Limb (tissue), 2 donors: Measurements from ENCODE around the gene EBF3.

Experiments
- DNase-seq, 2 donors: peaks; one replicate each; pipeline ENCODE4 v3.0.0-alpha.2; 2016; ENCODE audit errors: extremely low spot score in 2 of 2

Gene EBF3

DNA sequence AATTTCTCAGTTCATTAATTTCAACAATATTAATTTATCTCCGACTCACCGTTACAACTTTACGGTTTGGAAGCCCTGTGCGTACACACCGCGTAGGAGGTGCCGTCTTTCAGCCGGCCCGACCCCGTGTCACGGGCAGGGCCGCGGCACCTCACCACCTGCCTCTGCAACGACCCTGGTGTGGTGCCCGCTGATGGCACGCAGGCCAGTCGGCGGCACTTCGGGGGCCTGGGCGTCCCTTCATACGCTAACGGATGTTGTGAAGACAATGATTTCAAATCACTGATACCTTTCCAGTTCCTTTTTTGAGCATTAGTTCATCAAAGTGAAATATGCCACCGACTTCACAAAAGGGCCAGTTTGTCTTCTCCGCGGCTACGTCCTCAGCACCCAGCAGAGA is 125.3 kb downstream of the EBF3 start:
- DNase-seq = no peak

- DNase-seq = no peak
These were observed 126.0 kb downstream of the EBF3 start for GRCh38 chr10:129837909-129838582.

DNA sequence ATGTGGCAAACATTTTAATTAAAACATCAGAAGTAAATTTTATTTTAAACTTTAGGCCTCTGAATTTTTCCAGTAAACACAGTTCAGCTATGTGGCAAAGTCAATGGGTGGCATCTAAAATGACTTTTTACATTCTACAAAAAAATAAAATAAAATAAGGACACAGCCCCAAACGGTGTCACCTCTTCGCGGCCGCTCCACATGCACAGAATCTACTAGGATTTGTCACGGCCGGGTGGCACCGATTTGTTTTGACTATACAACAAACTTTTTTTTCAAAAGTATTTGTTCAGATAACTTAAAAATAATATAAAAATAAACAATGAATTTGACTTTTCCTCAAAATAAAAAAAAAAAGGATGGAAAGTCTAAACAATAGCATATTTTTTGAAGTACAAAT is 127.8 kb downstream of the EBF3 start:
- no peak for DNase-seq

GRCh38 chr10:129833994-129834739 is 129.9 kb downstream of the EBF3 start:
- no peak for DNase-seq

- no peak for DNase-seq
These were observed 130.6 kb downstream of the EBF3 start for GRCh38 chr10:129833468-129833950.

DNA sequence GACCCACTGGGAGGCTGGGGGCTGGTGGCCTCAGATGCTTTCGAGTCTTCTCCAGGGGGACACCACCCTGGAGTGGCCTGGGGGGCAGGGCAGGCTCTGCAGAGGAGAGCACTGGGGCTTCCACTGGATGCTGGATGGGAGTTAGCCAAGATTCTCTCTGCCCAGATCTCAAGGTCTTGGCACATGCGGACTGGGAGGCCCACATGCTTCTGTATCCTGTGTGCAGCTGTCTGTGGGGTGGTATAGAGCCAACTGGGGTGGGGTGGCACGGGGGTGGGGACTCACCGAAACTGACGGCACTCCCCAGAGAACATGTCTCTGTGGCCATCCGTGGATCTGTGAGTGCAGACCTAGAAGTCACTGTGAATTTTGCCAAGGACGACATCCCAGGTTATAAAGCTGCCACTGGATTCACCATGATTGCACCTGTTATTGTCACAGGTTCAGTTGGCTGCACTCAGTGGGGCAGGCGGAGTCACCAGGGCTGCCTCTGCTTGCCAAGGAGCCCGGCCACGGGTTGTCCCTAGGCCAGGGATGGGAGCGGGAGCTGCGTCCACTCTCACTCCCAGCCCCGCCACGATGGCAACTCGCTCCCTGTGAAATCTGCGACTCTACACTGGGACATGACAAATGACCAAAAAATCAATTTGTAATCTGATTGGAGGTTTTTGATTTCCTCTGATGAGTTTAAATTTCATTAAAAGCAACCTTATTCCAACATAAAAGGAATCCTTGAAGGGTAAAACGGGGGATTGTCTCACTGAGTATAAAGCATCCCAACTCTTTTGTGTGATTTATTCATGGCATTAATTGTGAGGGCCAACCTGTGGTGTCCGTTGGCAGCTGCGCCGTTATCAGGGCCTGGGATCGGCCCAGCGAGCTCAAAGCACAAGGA is 131.3 kb downstream of the EBF3 start:
- DNase-seq = no peak

DNA sequence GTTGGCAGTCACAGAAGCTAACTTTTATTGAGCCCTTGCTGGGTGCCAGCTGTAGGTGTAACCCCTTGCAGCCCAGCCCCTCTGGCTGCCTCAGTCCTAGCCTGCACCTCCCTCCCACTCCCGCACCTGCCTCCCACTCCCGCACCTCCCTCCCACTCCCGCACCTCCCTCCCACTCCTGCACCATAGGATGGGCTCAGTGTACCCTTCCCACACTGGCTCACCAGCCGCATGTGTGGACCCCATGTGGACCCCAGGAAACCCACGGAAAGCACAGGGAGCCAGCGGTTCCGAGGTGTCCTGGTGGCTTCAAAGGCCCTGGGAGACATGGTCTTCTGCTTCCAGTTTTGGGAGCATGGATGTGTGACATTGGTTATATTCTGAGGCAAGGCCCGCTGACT is 132.9 kb downstream of the EBF3 start:
- DNase-seq = no peak

GRCh38 chr10:129825826-129826225 is 138.2 kb downstream of the EBF3 start:
- no peak for DNase-seq

DNA sequence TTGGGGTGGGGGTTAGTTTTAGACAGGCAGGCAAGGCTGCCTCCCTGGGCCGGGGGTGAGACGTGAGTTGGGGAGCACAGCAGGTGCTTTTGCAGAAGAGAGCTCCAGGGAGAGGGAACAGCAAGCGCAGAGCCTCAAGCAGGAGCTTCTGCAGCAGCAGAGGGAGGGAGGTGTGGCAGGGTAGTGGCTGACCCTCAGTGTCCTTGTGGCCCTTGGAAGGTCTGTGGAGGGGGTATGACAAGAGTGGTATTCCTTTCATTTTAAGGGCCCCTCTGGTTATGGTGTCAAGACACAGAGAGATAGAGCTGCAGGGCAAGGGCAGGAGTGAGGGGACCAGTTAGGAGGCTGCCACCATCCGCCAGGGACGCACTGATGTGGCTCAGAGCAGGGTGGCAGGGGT is 138.9 kb downstream of the EBF3 start:
- DNase-seq = no peak

GRCh38 chr10:129820451-129820850 is 143.6 kb downstream of the EBF3 start:
- DNase-seq = no peak

- no peak for DNase-seq
These were observed 147.4 kb downstream of the EBF3 start for GRCh38 chr10:129816656-129817045.

DNA sequence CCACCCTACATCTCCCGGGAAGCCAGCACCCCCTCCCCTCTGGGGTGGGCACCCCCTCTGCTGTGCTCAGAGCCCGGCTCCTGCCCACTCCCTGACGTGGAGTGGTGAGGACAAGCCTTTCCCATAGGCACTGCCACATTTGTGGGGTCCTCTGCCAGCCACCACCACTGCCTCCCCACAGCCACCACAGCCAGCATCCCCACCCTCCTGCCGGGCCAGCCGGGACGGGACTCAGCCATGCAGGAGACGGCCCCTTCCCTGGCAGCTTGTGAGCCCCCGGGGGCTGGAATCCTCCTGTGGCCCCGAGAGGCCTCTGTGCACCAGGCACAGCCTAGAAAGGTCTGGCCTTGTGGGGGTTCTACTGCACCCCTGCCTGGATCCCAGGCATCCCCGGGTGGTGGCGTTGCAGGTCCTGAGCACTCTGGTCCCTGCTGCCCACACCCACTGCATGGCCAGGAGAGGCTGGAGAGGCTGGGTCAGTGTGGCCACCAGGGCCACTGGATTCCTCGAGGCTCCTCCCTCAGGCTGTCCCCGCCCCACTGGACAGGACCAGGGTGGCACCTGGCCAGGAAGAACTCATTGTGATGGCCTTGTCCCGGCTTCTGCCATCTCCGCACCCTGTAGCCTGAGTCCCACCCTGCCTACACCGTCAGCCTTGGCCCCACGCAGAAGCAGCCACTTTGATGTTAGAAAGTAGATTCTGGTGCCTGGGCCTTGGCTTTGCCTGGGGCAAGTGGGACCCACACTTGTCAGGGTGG is 148.0 kb downstream of the EBF3 start:
- DNase-seq = no peak

GRCh38 chr10:129814681-129815646 is 149.1 kb downstream of the EBF3 start:
- DNase-seq = no peak

DNA sequence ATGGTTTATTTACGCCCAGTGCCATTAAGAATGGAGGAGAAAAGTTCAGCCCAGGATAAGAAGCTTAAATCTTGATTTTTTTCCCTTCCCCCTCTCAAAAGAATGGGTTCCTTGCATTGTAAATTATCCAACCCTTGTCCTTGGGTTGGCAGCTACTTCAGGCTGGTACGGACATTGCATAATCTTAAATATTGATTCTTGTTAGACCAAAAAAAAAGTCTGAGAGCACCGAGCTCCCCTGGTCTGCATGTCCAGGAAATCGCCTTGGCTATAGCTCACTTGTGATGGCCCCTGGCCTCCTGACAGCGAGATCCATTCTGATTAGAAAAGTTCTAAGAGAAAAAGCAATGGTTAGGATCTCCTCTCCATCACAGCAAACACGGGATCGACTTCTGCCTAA is 151.7 kb downstream of the EBF3 start:
- no peak for DNase-seq

DNA sequence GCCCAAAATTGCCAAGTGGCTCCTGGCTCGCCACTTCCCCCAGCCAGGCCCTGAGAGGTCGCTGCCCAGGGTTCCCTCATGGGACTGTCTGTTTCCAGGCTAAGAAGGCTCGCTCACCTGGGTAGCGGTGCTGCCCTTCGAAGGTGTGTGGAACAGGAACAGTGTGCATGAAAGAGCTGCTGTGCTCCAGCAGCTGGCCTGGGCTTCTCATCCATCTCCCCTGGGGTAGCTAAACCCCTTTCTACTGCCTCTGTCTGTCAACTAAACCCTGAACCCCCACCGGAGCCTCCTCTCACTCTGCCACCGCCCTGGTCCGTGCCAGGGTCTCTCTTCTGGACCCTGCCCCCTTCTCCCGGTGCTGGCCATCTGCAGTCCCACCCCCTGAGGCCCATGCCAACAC is 152.9 kb downstream of the EBF3 start:
- no peak for DNase-seq

GRCh38 chr10:129809841-129810240 is 154.2 kb downstream of the EBF3 start:
- DNase-seq = no peak

GRCh38 chr10:129809431-129809830 is 154.6 kb downstream of the EBF3 start:
- DNase-seq = no peak

- DNase-seq = no peak
These were observed 155.7 kb downstream of the EBF3 start for GRCh38 chr10:129808092-129808983.

GRCh38 chr10:129807211-129807610 is 156.9 kb downstream of the EBF3 start:
- DNase-seq = no peak
